ENCODE results near the gene SEMA3C.

DNA sequence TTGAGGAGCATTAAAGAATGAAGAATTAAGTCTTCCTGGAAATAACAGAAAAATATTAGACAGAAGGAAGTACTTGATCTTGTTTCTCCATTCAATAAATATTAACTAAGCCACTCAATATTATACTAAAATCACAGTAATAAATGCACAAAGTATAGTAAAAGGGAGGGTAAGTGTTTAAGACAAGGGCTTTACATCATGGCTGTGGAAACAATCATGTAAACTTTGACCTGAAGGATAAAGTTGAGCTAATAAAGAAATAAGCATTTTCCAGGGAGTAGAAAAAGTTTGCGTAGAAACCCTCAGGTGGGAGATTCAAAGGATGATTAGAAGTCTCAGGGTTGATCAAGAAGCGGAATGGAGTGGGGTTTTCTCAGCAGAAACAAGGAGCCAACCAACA lies 78.2 kb downstream of the SEMA3C start:
- TF ChIP-seq, protein P1, sequence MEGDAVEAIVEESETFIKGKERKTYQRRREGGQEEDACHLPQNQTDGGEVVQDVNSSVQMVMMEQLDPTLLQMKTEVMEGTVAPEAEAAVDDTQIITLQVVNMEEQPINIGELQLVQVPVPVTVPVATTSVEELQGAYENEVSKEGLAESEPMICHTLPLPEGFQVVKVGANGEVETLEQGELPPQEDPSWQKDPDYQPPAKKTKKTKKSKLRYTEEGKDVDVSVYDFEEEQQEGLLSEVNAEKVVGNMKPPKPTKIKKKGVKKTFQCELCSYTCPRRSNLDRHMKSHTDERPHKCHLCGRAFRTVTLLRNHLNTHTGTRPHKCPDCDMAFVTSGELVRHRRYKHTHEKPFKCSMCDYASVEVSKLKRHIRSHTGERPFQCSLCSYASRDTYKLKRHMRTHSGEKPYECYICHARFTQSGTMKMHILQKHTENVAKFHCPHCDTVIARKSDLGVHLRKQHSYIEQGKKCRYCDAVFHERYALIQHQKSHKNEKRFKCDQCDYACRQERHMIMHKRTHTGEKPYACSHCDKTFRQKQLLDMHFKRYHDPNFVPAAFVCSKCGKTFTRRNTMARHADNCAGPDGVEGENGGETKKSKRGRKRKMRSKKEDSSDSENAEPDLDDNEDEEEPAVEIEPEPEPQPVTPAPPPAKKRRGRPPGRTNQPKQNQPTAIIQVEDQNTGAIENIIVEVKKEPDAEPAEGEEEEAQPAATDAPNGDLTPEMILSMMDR (IDR thresholded peaks at IDR 0.05; ENCODE audit: poor library complexity), result no peak
- no peak for TF ChIP-seq EZH2 (IDR thresholded peaks at IDR 0.05; ENCODE audit: borderline replicate concordance)
